Breast epithelium (tissue), 4 donors: Measurements from ENCODE around the gene DHX32. TPM values are rescaled to one million over a fixed set of nuclear protein-coding genes. Genes with fewer than 3 reads are reported as not detected.

Experiments used
- DNase-seq, 2 donors: peaks; one replicate each; pipeline ENCODE4 v3.0.0-alpha.2; 2019; ENCODE audit warnings: low spot score in 2 of 2
- H3K27ac ChIP-seq, 2 donors: fragments of 200-600 bp; sonication (generic) in 1 of 2; one replicate each; pipeline ENCODE4 v1.5.1; 2016 to 2019; ENCODE audit warnings: mild to moderate bottlenecking in 1 of 2
- H3K27me3 ChIP-seq, 2 donors: fragments of 200-600 bp; sonication (generic) in 1 of 2; one replicate each; pipeline versions ENCODE4 v1.5.1 to v1.6.0; 2017 to 2019; ENCODE audit warnings: control low read depth in 1 of 2, mild to moderate bottlenecking in 1 of 2
- H3K36me3 ChIP-seq: fragments of 200-600 bp; one replicate; pipeline ENCODE4 v1.5.1; 2019
- H3K4me1 ChIP-seq, 2 donors: fragments of 200-600 bp; sonication (generic); one replicate each; pipeline ENCODE4 v1.5.1; 2016 to 2019; ENCODE audit warnings: control low read depth in 1 of 2
- H3K4me3 ChIP-seq, 3 donors: fragments of 200-600 bp; sonication (generic); 1 replicate in 2 of 3; 2 replicates in 1 of 3; pipeline ENCODE4 v1.5.1; 2016 to 2019; ENCODE audit warnings: mild to moderate bottlenecking in 3 of 3, moderate library complexity in 2 of 3
- H3K9me3 ChIP-seq, 2 donors: fragments of 200-600 bp; sonication (generic) in 1 of 2; one replicate each; pipeline ENCODE4 v1.5.1; 2016 to 2019; ENCODE audit warnings: control low read depth in 1 of 2
- POLR2A ChIP-seq: fragments of 450-650 bp; IDR thresholded peaks from one replicate; pipeline ENCODE4 v1.6.1; 2016; ENCODE audit warnings: antibody characterized with exemption, mild to moderate bottlenecking, moderate library complexity
- POLR2AphosphoS5 ChIP-seq, 3 donors: sonication (generic); formaldehyde crosslinking; IDR thresholded peaks; one replicate each; pipeline ENCODE4 v1.6.1; 2017; ENCODE audit warnings: antibody characterized with exemption in 3 of 3
- intact Hi-C: fragments of 100-400 bp; cut with DNase I; formaldehyde crosslinking; loops from one replicate; pipeline ENCODE4 v1.15.1; 2023; ENCODE audit warnings: low total_unique reads
- total RNA-seq, 3 donors: library from RNA; depleted of rRNA; stranded (reverse); fragments of >200 nt; gene quantifications; one replicate each; pipeline ENCODE4 v1.1.0, GENCODE V29; 2016
- TF ChIP-seq, protein P1 (sequence below), 3 donors: fragments of 450-650 bp; IDR thresholded peaks; one replicate each; pipeline ENCODE4 v1.5.1; 2016 to 2017; ENCODE audit warnings: antibody characterized with exemption in 3 of 3, mild to moderate bottlenecking in 3 of 3, moderate library complexity in 3 of 3

DHX32 gene
- total RNA-seq, 3 donors from 2014 or later = 18.1 to 54.6 (median 42.0) TPM

DNA sequence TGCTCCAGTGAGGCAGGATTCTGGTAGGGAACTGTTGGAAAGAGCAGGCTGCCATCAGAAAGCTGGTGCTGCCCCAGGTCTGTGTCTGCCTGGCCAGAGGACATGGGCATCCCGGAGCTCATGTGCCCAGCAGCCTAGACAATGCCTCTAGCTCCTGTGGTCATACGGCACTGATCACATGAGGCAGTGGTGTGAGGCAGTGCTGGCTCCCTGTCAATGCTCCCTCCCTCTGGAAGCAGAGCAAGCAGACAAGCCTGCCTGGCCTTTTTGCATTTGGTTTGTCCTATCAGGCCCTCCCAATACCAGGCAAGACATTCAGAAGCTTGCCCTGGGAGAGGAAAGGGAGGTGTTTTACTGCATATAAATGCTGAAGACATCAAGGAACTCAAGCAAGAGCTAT is 86.0 kb downstream of the DHX32 start:
- Histone ChIP-seq H3K9me3 (no peaks in the 10 kb centered on the region), H3K4me1 (no peaks in the 10 kb centered on the region), H3K36me3 (no peaks in the 10 kb centered on the region), H3K27ac (no peak overlapping the region), H3K27me3 (no peaks in the 10 kb centered on the region), H3K4me3 (no peak overlapping the region)
- no peak for DNase-seq
- TF ChIP-seq POLR2AphosphoS5 (IDR thresholded peaks at IDR 0.05) (no peak), POLR2A (no peak)
- TF ChIP-seq, protein P1, sequence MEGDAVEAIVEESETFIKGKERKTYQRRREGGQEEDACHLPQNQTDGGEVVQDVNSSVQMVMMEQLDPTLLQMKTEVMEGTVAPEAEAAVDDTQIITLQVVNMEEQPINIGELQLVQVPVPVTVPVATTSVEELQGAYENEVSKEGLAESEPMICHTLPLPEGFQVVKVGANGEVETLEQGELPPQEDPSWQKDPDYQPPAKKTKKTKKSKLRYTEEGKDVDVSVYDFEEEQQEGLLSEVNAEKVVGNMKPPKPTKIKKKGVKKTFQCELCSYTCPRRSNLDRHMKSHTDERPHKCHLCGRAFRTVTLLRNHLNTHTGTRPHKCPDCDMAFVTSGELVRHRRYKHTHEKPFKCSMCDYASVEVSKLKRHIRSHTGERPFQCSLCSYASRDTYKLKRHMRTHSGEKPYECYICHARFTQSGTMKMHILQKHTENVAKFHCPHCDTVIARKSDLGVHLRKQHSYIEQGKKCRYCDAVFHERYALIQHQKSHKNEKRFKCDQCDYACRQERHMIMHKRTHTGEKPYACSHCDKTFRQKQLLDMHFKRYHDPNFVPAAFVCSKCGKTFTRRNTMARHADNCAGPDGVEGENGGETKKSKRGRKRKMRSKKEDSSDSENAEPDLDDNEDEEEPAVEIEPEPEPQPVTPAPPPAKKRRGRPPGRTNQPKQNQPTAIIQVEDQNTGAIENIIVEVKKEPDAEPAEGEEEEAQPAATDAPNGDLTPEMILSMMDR (IDR thresholded peaks at IDR 0.05) = no peak
- intact Hi-C loops = no loop called here

DNA sequence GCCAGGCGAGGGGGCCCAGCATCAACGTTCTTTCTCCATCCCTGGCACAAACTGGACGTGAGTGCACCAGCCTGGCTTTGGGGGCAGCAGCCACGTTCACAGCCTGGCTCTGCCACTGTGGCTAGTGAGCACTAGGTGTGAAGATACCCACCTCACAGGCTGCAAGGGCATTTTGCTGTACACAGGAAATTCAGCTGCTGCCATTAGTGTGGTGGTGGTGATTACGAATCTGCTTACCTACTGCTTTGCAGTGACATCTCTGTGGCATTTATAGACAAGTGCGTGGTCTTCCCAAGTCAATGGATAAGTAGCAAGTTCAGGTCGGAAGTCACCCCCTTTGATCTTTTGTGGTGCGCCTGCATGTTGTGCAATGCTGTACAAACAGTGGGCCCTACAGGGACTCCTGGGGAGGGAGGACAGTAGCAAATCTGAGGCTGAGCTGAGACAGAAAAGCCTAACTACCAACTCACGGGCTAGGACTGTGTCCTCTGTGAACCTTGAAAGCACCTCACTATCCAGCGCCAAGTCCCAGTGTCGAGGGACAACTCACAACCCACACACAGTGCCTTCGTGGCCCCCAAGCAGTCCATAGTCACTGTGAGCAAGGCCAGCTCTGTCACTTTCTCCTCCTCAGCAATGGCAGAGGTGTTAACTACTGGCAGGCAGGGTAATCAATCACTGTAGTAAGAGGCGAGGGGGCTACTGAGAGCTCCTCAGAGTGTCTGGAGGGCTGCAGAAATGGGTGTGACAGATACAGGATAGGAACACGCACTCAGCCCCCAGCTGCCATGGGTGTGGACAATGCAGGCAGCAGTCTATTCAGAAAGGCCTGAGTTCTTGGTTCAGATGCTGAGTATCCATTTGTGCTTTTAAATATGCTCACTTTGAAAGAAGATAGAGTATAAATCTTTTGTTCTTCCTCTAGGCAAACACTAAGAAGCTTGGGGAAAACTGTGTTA is 88.5 kb downstream of the DHX32 start:
- H3K4me1 ChIP-seq = no peaks in the 10 kb centered on the region
- H3K9me3 ChIP-seq = no peaks in the 10 kb centered on the region
- DNase-seq = no peak
- no peak overlapping the region for H3K4me3 ChIP-seq
- H3K27me3 ChIP-seq = no peaks in the 10 kb centered on the region
- H3K36me3 ChIP-seq = no peaks in the 10 kb centered on the region
- TF ChIP-seq POLR2A = no peak
- TF ChIP-seq, protein P1 (IDR thresholded peaks at IDR 0.05) = no peak
- TF ChIP-seq POLR2AphosphoS5 (IDR thresholded peaks at IDR 0.05) = no peak
- intact Hi-C loops = no loop called here
- H3K27ac ChIP-seq = no peak overlapping the region

DNA sequence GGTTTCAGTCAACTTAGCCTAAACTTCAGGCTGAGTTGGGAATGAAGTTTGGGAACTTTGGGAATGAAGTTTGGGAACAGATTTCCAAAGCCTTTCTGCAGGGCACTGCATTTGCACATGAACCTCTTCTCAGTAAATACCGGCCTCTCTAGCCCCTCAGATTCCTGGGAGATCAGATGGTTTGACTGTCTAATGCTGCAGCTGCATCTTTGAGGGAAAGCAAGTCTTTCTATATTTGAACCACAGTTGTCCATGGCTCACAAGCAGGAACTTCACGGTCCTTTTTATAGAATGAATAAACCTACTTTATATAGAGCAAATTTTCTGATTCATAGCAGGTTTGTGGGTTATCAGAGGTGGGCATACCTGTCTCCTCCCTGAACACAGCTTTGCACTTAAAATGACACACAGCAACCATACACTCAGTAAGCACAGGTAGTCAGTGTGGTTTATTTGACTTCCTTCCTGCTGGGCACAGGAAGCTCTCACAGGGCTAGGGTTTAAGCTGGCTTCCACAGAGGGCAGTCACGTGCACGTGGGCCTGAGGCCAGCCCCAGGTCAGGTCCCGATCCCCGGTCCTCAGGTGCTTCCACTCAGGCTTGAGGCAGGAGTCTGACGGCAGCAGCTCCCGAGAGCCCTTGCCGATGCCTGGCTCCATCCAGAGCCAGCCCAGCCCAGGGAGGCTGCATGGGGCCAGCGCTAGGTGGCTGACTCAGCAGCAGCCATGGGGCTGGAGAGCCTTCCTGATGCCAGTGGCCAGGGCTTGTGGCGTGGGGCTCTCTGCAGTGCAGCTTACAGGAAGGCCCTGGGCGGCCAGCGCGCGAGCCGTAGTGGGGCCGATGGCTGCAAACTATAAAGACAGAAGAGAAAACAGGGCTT is 92.7 kb downstream of the DHX32 start:
- no peaks in the 10 kb centered on the region for H3K36me3 ChIP-seq

More for the DNA sequence above, 92.7 kb downstream of the DHX32 start:
- DNase-seq = no peak
- H3K9me3 ChIP-seq = no peaks in the 10 kb centered on the region
- H3K4me3 ChIP-seq = no peak overlapping the region
- H3K27me3 ChIP-seq = no peaks in the 10 kb centered on the region
- intact Hi-C loops = no loop called here
- TF ChIP-seq POLR2AphosphoS5 (IDR thresholded peaks at IDR 0.05) (no peak), POLR2A (no peak)
- TF ChIP-seq, protein P1 (IDR thresholded peaks at IDR 0.05) = no peak
- no peak overlapping the region for H3K27ac ChIP-seq
- H3K4me1 ChIP-seq = no peaks in the 10 kb centered on the region

Other genes with a start within 250 kb of the DHX32 start
- not detected for gene TEX36, start 198.1 kb downstream of the DHX32 start, total RNA-seq
- gene EDRF1, start 161.6 kb downstream of the DHX32 start, total RNA-seq = 10 to 100 TPM; 23.8 to 37.3 (median 35.1) TPM
- gene MMP21, start 105.5 kb downstream of the DHX32 start, total RNA-seq = under 1 TPM in 2 of 3 donors, not detected in 1; 0.33 to 0.59 TPM
- 10 to 100 TPM; 31.5 to 45.2 (median 35.1) TPM for gene UROS, start 58.0 kb downstream of the DHX32 start, total RNA-seq
- gene BCCIP, start 57.7 kb downstream of the DHX32 start, total RNA-seq = 10 to 100 TPM; 41.9 to 60.0 (median 46.5) TPM
- 10 to 100 TPM in 2 of 3 donors, 1 to 10 TPM in 1; 2.6 to 18.1 (median 13.8) TPM for gene FANK1, start 15.3 kb upstream of the DHX32 start, total RNA-seq